Left lobe of liver (tissue), 2 donors: ENCODE results near the gene SIX1. TPM values are rescaled to one million over a fixed set of nuclear protein-coding genes. Genes with fewer than 3 reads are reported as not detected.

Experiments used
- ATAC-seq: fragments of 200-7000 bp; cut with Tn5 transposase; one replicate; pipeline ENCODE4 v1.9.1; 2020; ENCODE audit warnings: mild to moderate bottlenecking, moderate library complexity
- DNase-seq: peaks from one replicate; pipeline ENCODE4 v3.0.0-alpha.2; 2020; ENCODE audit warnings: low spot score
- total RNA-seq: library from RNA; stranded (reverse); gene quantifications from one replicate; pipeline ENCODE4 v1.2.1, GENCODE V29; 2021
- donor health status: DM: no; HTN: no; CAD: no; lungs with moderate emphysema.
- donor health status: DM: no; HTN: yes; CAD: no.

SIX1 gene
- total RNA-seq, 1 donor from 2014 or later, result not detected

DNA sequence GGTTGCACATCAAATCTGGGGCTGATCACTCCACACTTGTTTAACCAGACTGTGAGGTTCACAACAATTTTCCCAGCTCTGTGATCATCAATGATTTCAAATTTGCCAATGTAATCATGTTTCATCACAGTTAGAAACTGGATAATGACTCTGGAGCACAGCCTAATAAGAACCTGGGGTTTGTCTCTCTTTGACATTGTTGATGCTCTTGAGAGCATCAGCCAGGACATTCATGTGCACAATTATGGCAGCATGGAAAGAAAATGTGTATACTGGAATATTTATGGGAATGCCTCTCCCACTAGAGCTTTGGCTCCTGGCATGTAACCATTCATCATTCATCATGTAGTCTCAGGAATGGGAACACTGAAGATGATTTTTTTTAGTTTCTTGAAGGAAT lies 47.0 kb downstream of the SIX1 start:
- no peak for DNase-seq
- no peak for ATAC-seq

DNA sequence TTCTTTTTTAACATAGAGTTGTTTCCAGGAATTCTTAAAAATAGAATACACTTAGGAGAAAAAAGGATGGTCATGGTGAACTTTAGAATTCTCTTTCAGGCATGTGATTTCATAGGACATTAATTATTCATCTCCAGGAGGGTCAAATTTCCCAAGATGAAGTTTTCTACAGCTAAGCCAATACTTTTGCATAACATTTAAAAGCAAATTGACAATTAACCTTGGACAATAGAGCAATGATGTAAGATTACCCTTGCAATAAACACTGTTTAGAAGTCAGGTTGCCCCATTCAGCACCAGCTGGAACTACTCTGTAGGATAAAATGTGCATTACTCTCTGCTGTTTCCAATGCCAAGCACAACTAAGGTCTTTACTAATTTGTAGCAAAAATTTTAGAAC lies 49.5 kb downstream of the SIX1 start:
- ATAC-seq, result no peak
- no peak for DNase-seq

DNA sequence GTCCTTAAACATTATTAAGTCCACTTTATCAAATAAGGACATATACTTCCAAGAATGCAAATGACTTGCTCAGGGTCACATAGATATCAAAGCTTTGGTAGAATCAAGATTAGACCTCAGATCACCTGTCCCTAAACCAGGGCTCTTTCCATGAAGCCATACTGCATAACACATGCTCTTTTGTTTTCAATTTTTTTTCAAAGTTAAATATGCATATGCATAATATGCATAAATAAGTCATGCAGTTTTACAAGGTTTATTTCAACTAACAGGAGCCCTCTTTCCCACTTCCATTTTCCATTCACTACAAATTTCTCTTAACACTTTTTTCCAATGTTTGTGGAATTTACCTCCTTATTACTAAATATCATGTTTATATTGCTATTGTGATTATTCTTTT lies 53.1 kb downstream of the SIX1 start:
- ATAC-seq (no peak), DNase-seq (no peak)

DNA sequence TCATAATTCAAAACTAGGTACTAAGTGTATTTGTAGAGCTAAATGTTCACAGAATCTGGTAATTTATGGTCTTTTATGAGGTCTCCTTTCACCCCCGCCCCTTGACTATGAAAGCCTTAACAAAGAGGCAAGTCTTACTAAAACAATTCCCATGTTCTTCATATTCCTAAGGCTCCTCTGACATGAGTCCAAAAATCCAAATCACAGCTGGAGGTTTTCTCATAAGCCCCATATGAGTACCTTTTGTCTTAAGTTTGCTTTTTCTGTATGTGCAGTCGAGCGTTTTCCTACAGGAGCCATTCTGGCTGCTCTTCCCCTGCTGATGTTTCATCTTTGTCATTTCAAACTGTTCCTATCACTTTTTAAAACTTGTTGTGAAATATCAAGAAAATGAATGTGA lies 55.2 kb downstream of the SIX1 start:
- DNase-seq (no peak), ATAC-seq (no peak)

Other genes starting within 250 kb of the SIX1 start
- not detected for gene C14orf39, start 163.4 kb downstream of the SIX1 start, total RNA-seq
- gene SIX6, start 140.3 kb downstream of the SIX1 start, total RNA-seq, result not detected
- 0.10 TPM for gene SIX4, start 74.9 kb upstream of the SIX1 start, total RNA-seq
- gene MNAT1, start 85.3 kb upstream of the SIX1 start, total RNA-seq, result 8.5 TPM